Memory B cell (primary cell): Measurements from ENCODE around the gene CSTPP1.

Experiments used
- ATAC-seq: fragments of 150-1000 bp; cut with Tn5 transposase; 2 replicates; pipeline ENCODE4 v1.10.0; 2021; ENCODE audit warnings: low read depth, mild to moderate bottlenecking, moderate library complexity
- DNase-seq, 2 donors: peaks; one replicate each; pipeline ENCODE4 v3.0.0; 2022; ENCODE audit warnings: low spot score in 2 of 2
- H3K27ac Mint-ChIP-seq: one replicate; pipeline ENCODE4 v1.8.0; 2022; ENCODE audit warnings: mild to moderate bottlenecking, moderate library complexity, mixed read lengths
- H3K27me3 Mint-ChIP-seq: one replicate; pipeline ENCODE4 v1.8.0; 2022; ENCODE audit warnings: mixed read lengths
- H3K36me3 Mint-ChIP-seq: one replicate; pipeline ENCODE4 v1.8.0; 2022; ENCODE audit warnings: mild to moderate bottlenecking, mixed read lengths
- H3K4me1 Mint-ChIP-seq: one replicate; pipeline ENCODE4 v1.8.0; 2022; ENCODE audit warnings: mixed read lengths
- H3K4me3 Mint-ChIP-seq: one replicate; pipeline ENCODE4 v1.8.0; 2022; ENCODE audit warnings: mild to moderate bottlenecking, moderate library complexity, mixed read lengths
- H3K9me3 Mint-ChIP-seq: one replicate; pipeline ENCODE4 v1.8.0; 2022; ENCODE audit warnings: mixed read lengths

Gene CSTPP1

GRCh38 chr11:46900091-46900746 is 36.3 kb upstream of the CSTPP1 start:
- no peaks in the 10 kb centered on the region for H3K9me3 Mint-ChIP-seq
- peaks cover 11% of the 10 kb centered on the region for H3K27me3 Mint-ChIP-seq
- no peaks in the 10 kb centered on the region for H3K4me1 Mint-ChIP-seq
- H3K36me3 Mint-ChIP-seq: no peaks in the 10 kb centered on the region
- no peak overlapping the region for H3K27ac Mint-ChIP-seq
- DNase-seq: no peak
- H3K4me3 Mint-ChIP-seq: no peak overlapping the region
- ATAC-seq: no peak

- Mint-ChIP-seq H3K36me3 (no peaks in the 10 kb centered on the region), H3K4me1 (no peaks in the 10 kb centered on the region), H3K27ac (no peak overlapping the region), H3K9me3 (no peaks in the 10 kb centered on the region), H3K27me3 (peaks cover 12% of the 10 kb centered on the region), H3K4me3 (no peak overlapping the region)
- ATAC-seq (no peak), DNase-seq (no peak)
These were observed 35.4 kb upstream of the CSTPP1 start for GRCh38 chr11:46901156-46901555.

- Mint-ChIP-seq H3K27ac (no peak overlapping the region), H3K4me3 (no peak overlapping the region), H3K9me3 (no peaks in the 10 kb centered on the region), H3K27me3 (peaks cover 15% of the 10 kb centered on the region), H3K36me3 (no peaks in the 10 kb centered on the region), H3K4me1 (no peaks in the 10 kb centered on the region)
- ATAC-seq: no peak
- DNase-seq: no peak
These were observed 33.9 kb upstream of the CSTPP1 start for GRCh38 chr11:46902694-46903093.

- no peaks in the 10 kb centered on the region for H3K36me3 Mint-ChIP-seq
- no peaks in the 10 kb centered on the region for H3K9me3 Mint-ChIP-seq
- no peak for DNase-seq
- no peaks in the 10 kb centered on the region for H3K4me1 Mint-ChIP-seq
- H3K4me3 Mint-ChIP-seq: no peak overlapping the region
- H3K27me3 Mint-ChIP-seq: peaks cover 17% of the 10 kb centered on the region
- ATAC-seq: no peak
- H3K27ac Mint-ChIP-seq: no peak overlapping the region
These were observed 32.7 kb upstream of the CSTPP1 start for GRCh38 chr11:46903846-46904245.

GRCh38 chr11:46905806-46906205 is 30.8 kb upstream of the CSTPP1 start:
- Mint-ChIP-seq H3K9me3 (no peaks in the 10 kb centered on the region), H3K36me3 (no peaks in the 10 kb centered on the region), H3K4me1 (no peaks in the 10 kb centered on the region), H3K27me3 (peaks cover 20% of the 10 kb centered on the region), H3K27ac (no peak overlapping the region), H3K4me3 (no peak overlapping the region)
- ATAC-seq (no peak), DNase-seq (no peak)

GRCh38 chr11:46906609-46907041 is 29.9 kb upstream of the CSTPP1 start:
- no peak overlapping the region for H3K4me3 Mint-ChIP-seq
- no peaks in the 10 kb centered on the region for H3K9me3 Mint-ChIP-seq
- no peaks in the 10 kb centered on the region for H3K36me3 Mint-ChIP-seq
- H3K27me3 Mint-ChIP-seq: peaks cover 20% of the 10 kb centered on the region
- ATAC-seq: no peak
- DNase-seq: no peak
- no peak overlapping the region for H3K27ac Mint-ChIP-seq
- H3K4me1 Mint-ChIP-seq: no peaks in the 10 kb centered on the region

GRCh38 chr11:46907606-46908005 is 29.0 kb upstream of the CSTPP1 start:
- no peak overlapping the region for H3K4me3 Mint-ChIP-seq
- no peaks in the 10 kb centered on the region for H3K4me1 Mint-ChIP-seq
- peaks cover 20% of the 10 kb centered on the region for H3K27me3 Mint-ChIP-seq
- no peaks in the 10 kb centered on the region for H3K9me3 Mint-ChIP-seq
- H3K36me3 Mint-ChIP-seq: no peaks in the 10 kb centered on the region
- no peak overlapping the region for H3K27ac Mint-ChIP-seq
- no peak for DNase-seq
- ATAC-seq: no peak

- Mint-ChIP-seq H3K36me3 (no peaks in the 10 kb centered on the region), H3K4me1 (peaks cover 10% of the 10 kb centered on the region), H3K4me3 (no peak overlapping the region), H3K9me3 (no peaks in the 10 kb centered on the region), H3K27ac (no peak overlapping the region), H3K27me3 (peaks cover 27% of the 10 kb centered on the region)
- ATAC-seq (no peak), DNase-seq (no peak)
These were observed 23.9 kb upstream of the CSTPP1 start for GRCh38 chr11:46912526-46913150.

GRCh38 chr11:46913484-46913883 is 23.1 kb upstream of the CSTPP1 start:
- Mint-ChIP-seq H3K4me3 (no peak overlapping the region), H3K27ac (no peak overlapping the region), H3K27me3 (peaks cover 27% of the 10 kb centered on the region), H3K36me3 (no peaks in the 10 kb centered on the region), H3K9me3 (no peaks in the 10 kb centered on the region), H3K4me1 (peaks cover 10% of the 10 kb centered on the region)
- ATAC-seq (no peak), DNase-seq (no peak)

- H3K27me3 Mint-ChIP-seq: peaks cover 27% of the 10 kb centered on the region
- no peaks in the 10 kb centered on the region for H3K36me3 Mint-ChIP-seq
- no peak overlapping the region for H3K27ac Mint-ChIP-seq
- no peak for ATAC-seq
- peaks cover 17% of the 10 kb centered on the region for H3K4me1 Mint-ChIP-seq
- no peak overlapping the region for H3K4me3 Mint-ChIP-seq
- no peak for DNase-seq
- H3K9me3 Mint-ChIP-seq: no peaks in the 10 kb centered on the region
These were observed 22.2 kb upstream of the CSTPP1 start for GRCh38 chr11:46914363-46914762.

GRCh38 chr11:46914910-46915309 is 21.7 kb upstream of the CSTPP1 start:
- peaks cover 21% of the 10 kb centered on the region for H3K4me1 Mint-ChIP-seq
- ATAC-seq (no peak), DNase-seq (no peak)
- peaks cover 31% of the 10 kb centered on the region for H3K27me3 Mint-ChIP-seq
- no peaks in the 10 kb centered on the region for H3K9me3 Mint-ChIP-seq
- no peak overlapping the region for H3K4me3 Mint-ChIP-seq
- no peaks in the 10 kb centered on the region for H3K36me3 Mint-ChIP-seq
- H3K27ac Mint-ChIP-seq: no peak overlapping the region

GRCh38 chr11:46916286-46917108 is 20.1 kb upstream of the CSTPP1 start:
- Mint-ChIP-seq H3K36me3 (no peaks in the 10 kb centered on the region), H3K9me3 (no peaks in the 10 kb centered on the region), H3K4me3 (peak overlapping the region; percentile 77), H3K27ac (no peak overlapping the region), H3K27me3 (peaks cover 32% of the 10 kb centered on the region), H3K4me1 (peaks cover 21% of the 10 kb centered on the region)
- peak; percentile 20 for DNase-seq
- ATAC-seq: peak; percentile 34

GRCh38 chr11:46917109-46917761 is 19.3 kb upstream of the CSTPP1 start:
- DNase-seq (peak in 1 of 2 donors; percentile 32), ATAC-seq (peak; percentile 10)
- no peak overlapping the region for H3K27ac Mint-ChIP-seq

GRCh38 chr11:46917762-46918082 is 18.8 kb upstream of the CSTPP1 start:
- ATAC-seq (no peak), DNase-seq (peak in 1 of 2 donors; percentile 27)
- peaks cover 21% of the 10 kb centered on the region for H3K4me1 Mint-ChIP-seq
- peak overlapping the region; percentile 59 for H3K4me3 Mint-ChIP-seq
- peaks cover 30% of the 10 kb centered on the region for H3K27me3 Mint-ChIP-seq
- no peaks in the 10 kb centered on the region for H3K36me3 Mint-ChIP-seq
- H3K9me3 Mint-ChIP-seq: no peaks in the 10 kb centered on the region
- no peak overlapping the region for H3K27ac Mint-ChIP-seq

More at GRCh38 chr11:46917109-46917761, 19.3 kb upstream of the CSTPP1 start:
- peak overlapping the region; percentile 77 for H3K4me3 Mint-ChIP-seq
- H3K9me3 Mint-ChIP-seq: no peaks in the 10 kb centered on the region
- H3K36me3 Mint-ChIP-seq: no peaks in the 10 kb centered on the region
- H3K27me3 Mint-ChIP-seq: peaks cover 30% of the 10 kb centered on the region
- H3K4me1 Mint-ChIP-seq: peaks cover 21% of the 10 kb centered on the region
